Urothelium cell line (cell line): ENCODE data around the gene UQCC2.

Source experiments
- DNase-seq: peaks from one replicate; pipeline ENCODE4 v3.0.0; 2011; ENCODE audit warnings: low spot score, mixed read lengths
- FAIRE-seq: peaks from 2 replicates; lab custom pipeline; 2011; peaks lifted over from hg19 to GRCh38; lab: Jason Lieb, UNC

UQCC2 gene

DNA sequence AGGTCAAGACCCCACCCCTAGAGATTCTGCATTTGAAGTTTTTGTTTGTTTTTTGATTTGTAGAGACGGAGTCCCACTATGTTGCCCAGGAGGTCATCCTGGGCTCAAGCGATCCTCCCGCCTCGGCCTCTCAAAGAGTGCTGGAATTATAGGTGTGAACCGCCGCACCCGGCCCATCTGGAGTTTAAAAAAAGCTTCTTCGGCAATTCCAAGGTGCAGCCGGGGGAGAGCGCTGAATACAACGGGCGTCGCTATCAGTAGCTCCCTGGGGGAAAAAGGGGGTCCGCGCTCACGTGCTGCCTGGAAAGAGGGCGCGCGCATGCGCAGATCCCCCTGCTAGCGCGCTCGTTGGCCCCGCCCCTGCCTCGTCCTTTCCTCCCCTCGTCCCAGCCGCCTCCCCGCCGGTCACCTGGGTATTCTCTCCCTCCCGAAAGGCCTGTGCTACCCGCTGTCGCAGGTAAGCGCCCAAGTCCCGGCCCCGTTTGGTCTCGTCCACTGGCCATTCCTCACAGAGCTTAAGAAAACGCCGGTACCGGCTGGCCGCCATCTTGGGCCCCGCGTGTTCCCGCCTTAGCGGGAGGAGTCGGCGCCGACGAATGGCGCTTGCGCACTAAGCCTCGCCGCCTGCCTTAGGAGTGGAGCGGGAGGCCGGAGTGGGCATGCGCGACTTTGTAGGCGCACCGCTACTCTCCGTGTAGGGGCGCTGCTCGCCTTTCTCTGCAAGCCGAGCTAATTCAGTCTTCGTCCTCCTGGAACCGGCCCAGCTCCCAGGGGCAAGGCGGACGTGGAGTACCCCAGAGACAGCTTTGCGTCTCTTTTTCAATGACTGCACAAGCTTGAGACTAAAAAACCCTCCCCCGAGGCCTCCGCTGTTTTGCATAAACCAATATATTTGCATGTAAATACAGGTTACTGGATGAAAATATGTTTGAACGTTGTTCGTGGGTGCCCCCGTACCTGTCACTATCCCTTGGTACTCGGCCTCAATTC, at the start of gene UQCC2:
Gene UQCC2 (minus strand): TSS at position 561 of the 990 bp plus-strand sequence. CDS start 14 bp downstream, at position 547.
- peak; percentile 42 for FAIRE-seq
- DNase-seq, result peak; percentile 99

DNA sequence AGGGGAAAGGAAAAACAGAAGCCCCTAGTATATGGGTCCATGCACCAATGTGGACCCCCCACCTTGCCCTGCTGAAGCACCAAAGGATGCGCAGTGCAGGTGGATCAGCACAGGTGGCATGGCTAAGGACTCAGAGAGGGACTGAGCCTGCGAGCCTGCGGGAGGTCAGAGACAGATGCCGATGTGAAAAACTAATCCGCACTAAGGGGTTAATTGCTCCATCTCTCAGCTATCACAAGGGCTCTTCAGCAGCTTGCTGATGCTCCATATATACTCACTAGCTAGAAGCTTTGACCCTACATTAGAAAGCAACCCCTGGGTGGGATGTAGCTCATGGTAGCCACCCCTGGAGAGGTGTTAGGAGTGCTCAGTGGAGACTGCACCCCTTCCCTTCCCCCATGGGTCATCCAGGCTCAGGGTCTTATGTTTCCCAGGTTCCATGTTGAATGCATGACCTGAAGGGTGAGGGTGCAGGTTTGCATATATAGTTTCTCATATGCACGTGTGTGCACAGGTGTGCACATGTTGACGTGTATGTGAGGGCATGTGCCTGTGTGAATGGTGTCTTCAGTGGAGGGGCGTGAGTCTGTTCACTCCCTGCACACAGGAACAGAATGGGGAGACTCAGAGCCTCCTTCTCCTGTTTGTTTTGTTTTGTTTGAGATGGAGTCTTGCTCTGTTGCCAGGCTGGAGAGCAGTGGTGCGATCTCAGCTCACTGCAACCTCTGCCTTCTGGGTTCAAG, 48.6 kb upstream of the UQCC2 start:
- FAIRE-seq, result no peak
- no peak for DNase-seq

DNA sequence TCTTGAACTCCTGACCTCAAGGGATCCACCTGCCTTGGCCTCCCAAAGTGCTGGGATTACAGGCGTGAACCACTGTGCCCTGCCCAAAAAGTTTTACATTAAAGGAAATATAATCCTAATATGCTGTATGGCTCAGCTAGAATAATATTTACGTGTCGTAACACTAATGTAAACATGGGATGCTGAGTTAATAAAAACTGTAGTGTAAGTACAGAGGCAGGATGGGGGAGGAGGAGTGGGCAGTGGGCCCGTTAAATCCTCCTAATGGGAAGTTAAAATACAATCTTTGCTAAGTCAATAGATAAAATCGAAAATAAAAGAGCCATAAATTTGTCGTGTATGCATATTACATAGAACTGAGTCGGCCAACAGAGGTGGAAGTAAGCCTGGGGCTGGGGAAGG, 47.3 kb upstream of the UQCC2 start:
- FAIRE-seq, result no peak
- DNase-seq, result no peak

DNA sequence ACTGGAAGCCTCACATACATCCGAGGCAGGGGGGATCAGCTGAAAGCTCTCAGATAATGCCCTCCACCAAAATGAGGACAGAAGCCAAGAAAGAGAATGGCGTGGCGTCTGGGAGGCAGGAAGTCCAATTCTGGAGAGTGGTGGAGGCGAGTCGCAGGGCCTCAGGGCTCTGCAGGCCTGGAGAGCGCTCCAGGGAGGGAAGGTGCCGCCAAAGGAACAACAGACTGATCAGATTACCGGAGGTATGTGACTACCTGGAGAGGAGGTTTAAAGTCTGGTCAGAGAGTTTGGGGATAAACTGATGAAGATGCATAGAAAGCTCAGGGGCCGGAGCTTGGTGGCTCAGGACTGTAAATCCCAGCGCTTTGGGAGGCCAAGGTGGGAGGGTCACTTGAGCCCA, 46.4 kb upstream of the UQCC2 start:
- FAIRE-seq (no peak), DNase-seq (no peak)

DNA sequence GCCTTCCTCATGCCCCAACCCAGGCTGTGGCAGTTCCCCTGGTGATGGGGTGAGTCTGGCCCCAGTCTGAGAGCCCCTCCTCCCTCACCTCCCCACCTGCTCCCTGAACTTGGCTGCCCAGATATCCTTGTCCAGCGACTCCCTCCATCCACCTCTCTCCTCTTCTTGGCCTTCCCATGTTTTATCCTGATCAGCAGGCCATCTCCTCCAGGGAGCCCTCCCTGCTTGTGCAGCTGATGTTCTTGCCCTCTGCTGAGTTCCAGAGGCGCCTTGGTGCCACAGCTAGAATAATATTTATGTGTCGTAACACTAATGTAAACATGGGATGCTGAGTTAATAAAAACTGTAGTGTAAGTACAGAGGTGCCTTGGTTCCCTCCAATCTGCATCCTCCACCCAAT, 45.6 kb upstream of the UQCC2 start:
- no peak for FAIRE-seq
- DNase-seq, result no peak

DNA sequence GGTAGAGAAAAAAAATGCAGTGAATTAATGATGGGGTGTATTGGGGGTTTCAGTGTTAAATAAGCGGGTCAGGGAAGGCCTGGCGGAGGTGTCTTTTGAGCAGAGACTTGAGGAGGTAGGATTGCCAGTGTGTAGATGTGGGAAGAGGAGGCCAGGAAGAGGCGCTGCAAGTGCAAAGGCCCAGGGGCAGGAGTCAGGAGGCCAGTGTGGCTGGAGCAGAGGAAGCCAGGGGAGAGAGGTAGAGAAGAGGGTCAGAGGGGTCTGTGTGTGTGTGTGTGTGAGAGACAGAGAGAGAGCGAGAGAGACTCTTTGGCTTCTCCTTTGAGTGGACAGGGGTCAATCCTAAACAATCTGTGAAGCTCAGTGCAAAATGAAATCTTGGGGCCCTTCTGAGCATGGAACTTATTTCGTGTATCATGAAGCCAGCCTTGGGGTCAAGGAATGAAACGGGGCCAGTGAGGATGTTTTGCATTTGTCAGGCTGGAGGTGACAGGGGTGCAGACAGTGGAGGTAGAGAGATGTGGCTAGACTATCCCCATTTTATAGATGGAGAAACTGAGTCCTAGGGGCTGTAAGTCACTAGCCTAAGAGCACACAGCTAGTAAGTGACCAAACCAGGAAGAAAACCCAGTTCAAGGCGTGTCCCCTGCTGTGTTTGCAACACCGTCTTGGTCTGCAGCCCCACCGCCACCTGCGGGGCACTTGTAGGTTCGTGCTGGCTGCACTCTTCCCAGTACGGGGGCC, 44.9 kb upstream of the UQCC2 start:
- no peak for DNase-seq

DNA sequence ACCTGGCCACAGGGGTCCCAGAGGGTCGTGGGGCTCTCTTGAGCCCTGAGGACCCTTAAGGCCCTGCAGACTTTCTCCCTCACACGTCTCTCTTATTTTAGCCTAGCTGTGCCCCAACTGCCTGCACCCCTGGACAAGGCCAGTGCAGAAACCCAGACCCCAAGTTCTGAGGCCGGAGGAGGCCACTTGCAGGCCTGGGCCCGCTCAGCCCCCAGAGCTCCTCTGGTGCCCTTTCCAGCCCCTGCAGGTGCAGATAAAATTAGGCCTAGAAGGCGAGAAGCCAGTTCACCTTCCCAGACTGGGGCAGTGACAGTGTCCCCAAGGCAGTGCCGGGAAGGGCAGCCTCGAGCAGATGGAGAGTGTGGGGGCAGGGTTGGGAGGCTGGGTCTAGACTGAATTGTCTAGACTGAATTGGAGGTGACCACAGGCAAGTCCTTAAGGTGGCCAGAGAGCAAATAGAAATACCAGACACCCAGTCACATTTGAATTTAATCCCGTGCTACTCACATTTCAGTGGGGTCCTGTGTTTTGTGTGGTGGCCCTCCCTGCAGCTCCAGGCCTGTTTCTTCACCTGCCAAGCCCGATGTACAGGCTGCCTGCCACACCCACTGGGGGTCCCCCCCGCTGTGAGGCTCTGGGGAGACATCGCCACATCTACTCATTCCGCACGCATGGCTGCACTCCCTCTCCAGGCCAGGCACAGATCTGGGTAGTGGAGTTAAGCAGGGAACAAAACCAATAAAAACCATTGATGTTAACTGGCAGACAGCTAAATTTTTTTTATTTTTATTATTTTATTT, 43.8 kb upstream of the UQCC2 start:
- no peak for DNase-seq
- FAIRE-seq, result no peak

More for the DNA sequence above, 44.9 kb upstream of the UQCC2 start:
- no peak for FAIRE-seq

DNA sequence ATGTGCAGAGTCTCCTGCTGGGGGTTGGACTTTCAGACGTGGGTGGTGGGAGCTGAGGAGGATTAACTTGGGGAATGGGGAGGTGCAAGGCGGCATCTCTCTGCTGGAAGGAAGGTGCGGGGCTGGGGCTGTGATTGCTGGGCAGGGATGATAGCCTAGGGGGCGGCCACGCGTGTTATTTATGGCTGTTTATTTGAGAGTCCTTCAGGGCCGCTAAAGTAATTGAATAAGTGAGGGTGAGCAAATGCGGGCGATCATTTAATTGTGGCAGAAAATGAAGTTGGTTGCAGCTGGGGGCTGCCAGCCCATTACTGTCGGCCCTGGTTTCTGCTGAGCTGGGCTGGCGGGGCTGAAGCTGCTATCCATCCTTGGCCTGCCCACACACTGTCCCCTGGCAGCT, 42.7 kb upstream of the UQCC2 start:
- no peak for DNase-seq
- no peak for FAIRE-seq

DNA sequence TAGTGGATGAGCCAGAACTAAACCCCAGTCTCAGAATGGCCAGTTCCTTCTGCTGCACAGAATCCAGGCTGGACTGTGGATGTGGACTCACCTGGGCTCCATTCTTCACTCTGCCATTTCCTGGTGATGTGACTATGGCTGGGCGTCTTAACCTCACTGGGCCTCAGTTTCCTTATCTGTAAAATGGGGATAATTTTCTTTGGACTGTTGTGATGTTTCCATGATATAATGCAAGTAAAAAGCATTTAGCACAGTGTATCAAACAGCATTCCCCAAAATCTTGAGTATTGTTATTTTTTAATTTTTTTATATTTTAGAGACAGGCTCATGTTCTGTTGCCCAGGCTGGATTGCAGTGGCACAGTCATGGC, 41.1 kb upstream of the UQCC2 start:
- no peak for DNase-seq
- FAIRE-seq, result no peak

DNA sequence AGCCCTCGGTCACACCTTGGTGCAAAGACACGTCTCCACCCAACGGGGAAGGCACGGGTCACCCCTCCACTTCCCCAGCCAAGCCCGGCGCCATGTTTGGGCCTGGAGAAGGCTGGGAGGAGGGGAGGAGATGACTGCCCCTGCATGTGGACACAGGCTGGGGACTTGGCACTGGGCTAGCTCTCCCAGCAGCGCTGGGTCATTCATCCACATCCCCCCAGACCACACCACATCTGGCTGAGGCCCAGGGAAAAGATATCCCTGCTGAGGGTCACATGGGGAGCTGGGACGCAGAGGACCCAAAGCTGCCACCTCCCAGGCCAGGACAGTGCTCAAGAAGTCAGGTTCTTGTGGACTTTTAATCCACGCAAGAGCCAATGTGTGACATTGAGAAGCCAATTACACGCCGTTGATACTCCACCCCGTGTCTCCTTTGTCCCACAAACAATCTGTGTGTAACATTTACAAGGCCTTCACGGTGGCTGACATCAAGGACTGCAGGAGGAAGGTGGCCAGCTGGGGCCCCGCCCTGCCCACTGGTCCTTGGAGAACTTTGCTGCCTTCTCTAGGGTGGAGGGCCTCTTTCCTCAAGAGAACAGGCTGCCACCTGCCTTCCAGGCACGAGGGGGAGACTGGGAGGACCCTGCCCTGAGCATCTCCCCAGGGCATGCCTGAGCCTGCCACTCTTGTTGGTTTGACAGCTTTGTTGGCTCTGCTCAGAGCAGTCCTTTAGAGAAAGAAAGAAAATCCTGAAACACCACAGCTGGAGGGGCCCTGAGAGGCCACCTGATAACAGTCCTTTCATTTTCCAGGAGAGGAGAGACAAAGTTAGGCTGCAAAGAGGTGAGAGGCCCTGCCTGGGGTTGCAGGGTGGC, 40.5 kb upstream of the UQCC2 start:
- no peak for DNase-seq

DNA sequence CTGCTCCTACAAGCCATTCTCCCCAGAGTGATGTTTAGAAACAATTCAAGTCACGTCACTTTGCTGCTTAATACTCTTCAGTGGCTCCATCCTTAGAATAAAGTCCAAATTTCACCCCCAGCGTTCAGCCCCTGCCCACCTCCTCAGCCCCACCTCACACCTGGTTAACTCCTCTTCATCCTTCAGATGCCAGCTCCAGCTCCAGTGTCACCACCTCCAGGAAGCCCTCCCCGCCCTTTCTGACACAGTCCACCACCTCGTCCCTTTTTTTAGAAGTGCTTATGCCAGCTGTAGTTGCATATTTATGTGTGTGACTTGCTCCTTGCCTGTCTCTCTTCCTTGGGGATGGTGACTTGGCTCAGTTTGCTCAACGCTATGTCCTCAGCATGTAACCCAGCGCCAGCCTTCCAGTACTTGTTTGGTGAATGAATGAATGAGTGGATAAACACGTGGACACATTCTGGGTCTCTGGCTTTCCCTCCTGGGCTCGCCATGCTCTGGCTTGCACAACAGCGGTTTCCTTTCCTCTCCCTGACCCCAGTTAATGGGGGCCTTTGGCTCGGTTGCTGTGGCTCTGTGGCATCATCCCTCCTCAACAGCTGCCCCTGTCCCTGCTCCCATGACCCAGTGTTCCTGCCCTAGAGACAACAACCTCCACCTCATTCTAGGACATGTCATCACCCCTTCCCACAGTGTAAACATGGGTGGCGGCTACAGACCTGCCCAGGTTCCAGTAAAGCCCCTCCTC, 38.9 kb upstream of the UQCC2 start:
- no peak for DNase-seq
- FAIRE-seq, result peak; percentile 56

More for the DNA sequence above, 40.5 kb upstream of the UQCC2 start:
- FAIRE-seq, result no peak

DNA sequence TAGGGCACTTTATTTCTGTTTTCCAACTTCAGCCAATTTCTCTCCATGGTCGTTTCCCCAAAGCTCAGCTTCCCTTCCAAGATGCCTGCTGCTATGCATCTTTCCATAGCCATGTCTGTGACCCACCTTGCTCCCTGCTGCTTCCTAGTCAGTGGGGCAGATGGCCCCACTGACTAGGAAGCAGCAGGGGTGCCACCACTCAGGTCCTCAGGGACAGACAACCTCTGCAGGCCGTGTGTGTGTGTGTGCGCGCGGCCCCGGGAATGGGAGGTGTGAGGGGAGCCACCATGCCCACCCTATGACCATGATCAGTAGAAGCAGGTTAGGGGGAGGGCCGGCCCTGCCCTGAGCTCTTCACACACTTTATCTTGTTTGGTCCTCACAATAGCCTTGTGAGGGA, 37.9 kb upstream of the UQCC2 start:
- no peak for DNase-seq
- FAIRE-seq, result no peak

DNA sequence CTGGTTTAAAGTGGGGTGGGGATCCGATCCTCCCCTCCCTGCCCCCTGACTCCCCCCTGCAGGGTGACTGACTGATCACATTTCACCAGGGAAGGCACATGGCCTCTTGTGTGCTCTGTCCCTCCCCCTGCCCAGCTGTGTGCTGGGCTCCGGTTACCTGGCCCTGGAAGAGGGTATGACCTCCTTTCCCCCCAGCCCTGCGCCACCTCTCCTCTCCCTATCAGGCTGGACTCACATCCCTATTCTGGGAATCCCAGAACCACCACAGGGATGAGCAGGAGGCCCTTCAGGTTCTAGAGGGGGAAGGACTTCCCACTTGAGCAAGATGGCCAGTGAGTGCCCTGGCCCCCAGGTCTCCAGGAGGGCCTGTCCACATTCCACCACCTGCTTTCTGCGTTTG, 37.3 kb upstream of the UQCC2 start:
- no peak for DNase-seq
- no peak for FAIRE-seq

DNA sequence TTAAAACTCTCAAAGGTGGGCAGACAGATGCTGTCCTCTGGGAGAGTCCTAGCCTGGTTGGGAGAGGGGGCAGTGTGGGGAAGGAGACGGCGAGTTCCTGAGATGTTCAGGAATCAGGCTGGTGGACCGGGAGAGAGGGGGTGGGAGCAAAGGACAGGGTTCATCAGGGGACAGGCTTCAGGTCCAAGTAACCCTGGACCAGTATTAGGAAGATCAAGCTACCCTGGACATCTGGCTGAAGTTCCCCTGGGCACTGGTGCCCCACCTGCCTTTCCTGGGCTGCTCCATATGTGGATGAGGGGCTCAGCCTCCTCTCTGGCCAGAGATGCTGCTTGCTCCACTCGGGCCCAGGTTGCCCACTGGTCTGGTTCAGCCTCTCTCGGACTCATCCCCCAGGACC, 36.3 kb upstream of the UQCC2 start:
- no peak for FAIRE-seq
- no peak for DNase-seq

DNA sequence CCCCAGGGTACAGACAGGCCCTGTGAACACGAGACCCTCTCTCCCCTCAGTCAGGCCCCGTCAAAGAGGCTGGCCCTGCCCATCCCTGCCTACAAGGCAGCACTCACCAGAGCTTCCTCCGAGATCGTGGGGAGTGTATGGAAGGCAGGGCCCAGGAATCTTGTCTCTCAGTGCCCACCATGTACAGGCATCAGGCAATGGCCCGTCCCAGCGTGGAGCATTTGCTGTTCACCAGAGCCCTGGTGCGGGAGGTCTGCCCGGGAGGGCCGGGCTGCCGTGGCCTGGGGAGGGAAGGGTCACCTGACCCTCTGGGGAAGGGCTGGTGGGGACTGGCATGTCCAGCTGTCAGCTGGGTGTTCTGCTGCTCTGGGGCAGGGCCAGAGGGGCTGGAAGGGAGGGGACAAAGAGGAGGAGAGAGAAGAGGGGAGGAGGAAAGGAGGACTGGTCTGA, 35.2 kb upstream of the UQCC2 start, which contains the start of gene IP6K3:
Gene IP6K3 (minus strand): TSS at position 255 of the 450 bp plus-strand sequence. CDS start 11,429 bp downstream, outside the sequence.
- peak; percentile 87 for FAIRE-seq
- DNase-seq, result no peak

DNA sequence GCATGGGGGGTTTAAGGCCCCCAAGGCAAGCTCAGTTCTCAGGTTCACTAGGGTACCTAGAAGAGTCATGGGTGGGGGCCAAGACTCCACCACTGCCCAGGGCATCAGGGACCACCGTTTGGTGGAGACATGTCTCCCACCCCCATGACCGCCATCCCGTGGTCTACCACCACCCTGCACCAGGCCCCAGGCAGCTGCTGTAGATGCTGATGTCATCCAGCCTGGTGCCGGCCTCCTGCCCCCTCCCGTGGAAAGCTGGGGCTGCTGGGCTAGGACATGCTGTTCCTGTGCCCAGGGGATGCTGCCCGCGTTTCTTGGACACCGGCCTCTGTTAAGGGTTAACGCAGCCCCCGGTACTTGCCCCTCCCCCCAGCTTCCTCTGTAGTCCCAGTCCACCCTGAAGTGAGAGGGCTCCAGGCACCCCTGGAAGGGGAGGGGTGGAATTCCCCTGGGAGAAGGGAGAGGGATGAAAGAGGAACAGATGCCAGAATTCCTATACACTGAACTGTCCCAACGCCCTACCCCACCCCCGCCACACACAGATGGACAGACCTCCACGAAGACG, 34.6 kb upstream of the UQCC2 start:
- FAIRE-seq (peak; percentile 30), DNase-seq (peak; percentile 86)

DNA sequence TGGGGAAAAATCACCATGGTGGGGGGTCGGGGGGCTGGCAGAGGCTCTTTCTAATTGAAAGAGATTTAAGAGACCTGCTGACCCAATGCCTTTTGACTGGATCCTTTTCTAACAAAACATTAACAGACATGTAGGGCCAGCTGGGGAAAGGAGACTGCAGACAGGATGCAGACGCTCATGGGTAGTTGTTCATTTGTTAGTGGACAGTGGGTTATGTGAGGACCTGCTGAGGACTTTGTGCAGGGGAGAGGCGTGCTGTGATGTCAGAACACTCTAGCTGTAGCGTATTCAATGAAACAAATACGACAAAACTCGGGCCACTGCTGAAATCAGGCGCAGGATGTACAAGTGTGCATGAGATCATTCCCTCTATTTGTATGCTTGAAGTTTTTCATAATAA, 34.0 kb upstream of the UQCC2 start:
- DNase-seq (no peak), FAIRE-seq (no peak)

DNA sequence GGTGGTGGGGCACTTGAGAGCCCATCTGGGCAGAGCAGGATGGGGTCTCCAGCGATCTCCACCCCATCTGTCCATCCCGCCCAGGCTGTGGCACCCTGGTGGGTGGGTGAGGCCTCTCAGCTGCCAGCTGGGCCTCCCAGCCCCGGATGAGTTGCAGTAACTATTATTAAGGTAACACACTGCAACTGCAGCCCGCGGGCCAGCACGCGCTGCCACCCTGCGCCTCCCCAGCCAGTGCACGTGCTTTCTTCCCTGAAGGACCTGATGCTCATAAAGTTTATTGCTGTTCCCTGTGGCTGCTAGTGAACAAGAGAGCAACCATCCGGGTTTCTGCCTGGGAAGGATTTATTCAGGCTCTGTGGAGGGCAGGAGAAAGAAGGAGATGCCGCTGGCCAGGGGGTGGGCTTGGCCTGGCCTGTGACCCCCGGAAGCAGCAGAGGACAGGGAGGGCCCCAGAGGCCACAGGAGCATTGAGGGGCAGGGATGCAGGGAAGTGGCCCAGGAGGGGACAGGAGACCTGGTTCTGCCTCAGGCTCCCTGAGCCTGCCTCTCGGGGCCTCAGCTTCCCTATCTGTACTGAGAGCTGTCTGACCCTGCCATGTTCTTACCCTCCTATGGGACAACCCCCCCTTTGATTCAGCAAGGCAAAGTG, 33.5 kb upstream of the UQCC2 start:
- DNase-seq (no peak), FAIRE-seq (no peak)
